Activated T-helper 1 cell treated with anti-CD3 and anti-CD28 coated beads, Interleukin-12 subunit alpha, Interleukin-12 subunit beta, Interleukin-2, Interleukin-4 antibody, amounts not matched to agents 30 ng/mL and 10 ng/mL and 1 ng/mL, durations not matched to agents 14 hours and 24 hours and 36 hours (primary cell): ENCODE results near the gene BTBD2. TPM values are rescaled to one million over a fixed set of nuclear protein-coding genes. Genes with fewer than 3 reads are reported as not detected.

ENCODE experiments used
- DNase-seq: peaks from one replicate; pipeline ENCODE4 v3.0.0; 2021; ENCODE audit warnings: low spot score
- H3K27ac Mint-ChIP-seq: one replicate; pipeline ENCODE4 v1.8.0; 2021; ENCODE audit warnings: mild to moderate bottlenecking, mixed read lengths
- H3K27me3 Mint-ChIP-seq: one replicate; pipeline ENCODE4 v1.8.0; 2022; ENCODE audit warnings: mild to moderate bottlenecking, moderate library complexity, mixed read lengths; ENCODE audit not compliant: insufficient read depth
- H3K36me3 Mint-ChIP-seq: one replicate; pipeline ENCODE4 v1.8.0; 2021; ENCODE audit warnings: low read depth, mixed read lengths
- H3K4me1 Mint-ChIP-seq: one replicate; pipeline ENCODE4 v1.8.0; 2021; ENCODE audit warnings: low read depth, mixed read lengths
- H3K4me3 Mint-ChIP-seq: one replicate; pipeline ENCODE4 v1.8.0; 2021; ENCODE audit warnings: mild to moderate bottlenecking, moderate library complexity, mixed read lengths
- H3K9me3 Mint-ChIP-seq: one replicate; pipeline ENCODE4 v1.8.0; 2021; ENCODE audit warnings: mixed read lengths
- intact Hi-C: fragments of 100-400 bp; cut with micrococcal nuclease; formaldehyde crosslinking; loops from one replicate; pipeline ENCODE4 v1.15.1; 2024
- total RNA-seq: library from RNA; stranded (reverse); gene quantifications from 2 replicates; pipeline ENCODE4 v1.2.3, GENCODE V29; 2022

BTBD2 gene
- total RNA-seq, 1 donor from 2014 or later: 27.5 TPM

GRCh38 chr19:2032296-2032941 is 16.9 kb upstream of the BTBD2 start:
- Mint-ChIP-seq H3K4me1 (peaks cover 24% of the 10 kb centered on the region), H3K36me3 (peaks cover 2% of the 10 kb centered on the region), H3K27ac (peak overlapping the region; percentile 80), H3K9me3 (no peaks in the 10 kb centered on the region), H3K4me3 (peak overlapping the region; percentile 58), H3K27me3 (no peaks in the 10 kb centered on the region)
- DNase-seq: no peak
- intact Hi-C loops: loop anchor here (1.0 kb wide), 1 partner anchor 16 kb away; no protein-coding TSS in a partner anchor

- Mint-ChIP-seq H3K9me3 (no peaks in the 10 kb centered on the region), H3K36me3 (no peaks in the 10 kb centered on the region), H3K4me1 (peaks cover 6% of the 10 kb centered on the region), H3K27me3 (no peaks in the 10 kb centered on the region), H3K4me3 (no peak overlapping the region), H3K27ac (no peak overlapping the region)
- no peak for DNase-seq
- intact Hi-C loops: no loop called here
These were observed 11.8 kb upstream of the BTBD2 start for GRCh38 chr19:2027361-2027760.

DNA sequence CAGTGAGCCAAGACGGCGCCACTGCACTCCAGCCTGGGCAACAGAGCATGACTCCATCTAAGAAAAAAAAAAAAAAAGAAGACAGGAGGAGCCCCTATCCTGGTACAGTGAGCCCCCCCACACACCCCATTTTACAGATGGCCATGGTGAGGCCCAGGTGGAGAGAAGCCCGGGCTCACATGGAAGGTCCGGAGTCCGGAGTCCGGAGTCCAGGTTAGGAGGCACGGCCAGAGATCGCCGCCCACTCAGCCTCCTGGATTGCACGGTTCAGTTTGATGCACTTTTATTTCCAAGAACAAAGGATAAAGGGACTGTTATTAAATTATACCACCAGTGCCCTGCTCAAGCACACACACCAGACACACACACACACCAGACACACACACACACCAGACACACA is 11.3 kb upstream of the BTBD2 start:
- peaks cover under 1% of the 10 kb centered on the region for H3K4me1 Mint-ChIP-seq
- no peak overlapping the region for H3K27ac Mint-ChIP-seq
- intact Hi-C loops: no loop called here
- H3K4me3 Mint-ChIP-seq: no peak overlapping the region
- no peak for DNase-seq
- no peaks in the 10 kb centered on the region for H3K27me3 Mint-ChIP-seq
- no peaks in the 10 kb centered on the region for H3K9me3 Mint-ChIP-seq
- no peaks in the 10 kb centered on the region for H3K36me3 Mint-ChIP-seq

- DNase-seq: no peak
- intact Hi-C loops: no loop called here
- H3K36me3 Mint-ChIP-seq: no peaks in the 10 kb centered on the region
- H3K27me3 Mint-ChIP-seq: no peaks in the 10 kb centered on the region
- H3K4me1 Mint-ChIP-seq: peaks cover 9% of the 10 kb centered on the region
- H3K27ac Mint-ChIP-seq: no peak overlapping the region
- H3K4me3 Mint-ChIP-seq: no peak overlapping the region
- no peaks in the 10 kb centered on the region for H3K9me3 Mint-ChIP-seq
These were observed 6.8 kb upstream of the BTBD2 start for GRCh38 chr19:2022289-2022688.

DNA sequence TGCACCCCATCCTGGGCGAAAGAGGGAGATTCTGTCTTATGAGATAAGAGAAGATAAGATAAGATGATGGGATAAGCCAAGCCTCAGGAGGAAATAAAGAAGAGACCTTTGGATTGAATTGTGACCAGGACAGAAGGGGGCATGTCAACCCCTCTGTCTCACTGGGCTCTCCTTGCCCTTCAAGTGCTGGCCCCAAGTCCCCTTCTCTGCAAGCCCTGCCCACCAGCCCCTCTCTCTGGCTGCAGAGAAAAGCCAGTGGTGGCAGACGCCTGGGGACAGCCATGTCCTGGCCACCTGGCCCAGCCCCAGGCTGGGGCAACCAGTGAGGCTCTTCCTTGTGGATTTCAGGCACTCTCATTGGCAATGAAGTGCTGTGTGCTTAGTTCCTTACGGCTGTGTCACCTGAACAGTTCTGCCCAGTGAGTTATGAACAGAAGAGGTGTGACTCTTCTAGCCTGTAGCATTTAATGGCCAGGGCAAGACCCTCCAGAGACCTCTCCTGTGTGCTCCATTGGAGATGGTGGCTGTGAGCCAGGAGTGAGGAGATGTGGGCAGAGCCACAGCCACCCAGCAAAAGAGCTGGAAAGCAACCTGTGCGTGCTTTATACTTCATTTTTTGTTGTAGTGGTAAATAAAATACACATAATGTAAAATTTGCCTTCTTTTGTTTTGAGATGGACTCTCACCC is 6.1 kb upstream of the BTBD2 start:
- Mint-ChIP-seq H3K27ac (no peak overlapping the region), H3K9me3 (no peaks in the 10 kb centered on the region), H3K27me3 (no peaks in the 10 kb centered on the region), H3K36me3 (no peaks in the 10 kb centered on the region), H3K4me1 (peaks cover 9% of the 10 kb centered on the region), H3K4me3 (no peak overlapping the region)
- DNase-seq: no peak
- intact Hi-C loops: no loop called here

DNA sequence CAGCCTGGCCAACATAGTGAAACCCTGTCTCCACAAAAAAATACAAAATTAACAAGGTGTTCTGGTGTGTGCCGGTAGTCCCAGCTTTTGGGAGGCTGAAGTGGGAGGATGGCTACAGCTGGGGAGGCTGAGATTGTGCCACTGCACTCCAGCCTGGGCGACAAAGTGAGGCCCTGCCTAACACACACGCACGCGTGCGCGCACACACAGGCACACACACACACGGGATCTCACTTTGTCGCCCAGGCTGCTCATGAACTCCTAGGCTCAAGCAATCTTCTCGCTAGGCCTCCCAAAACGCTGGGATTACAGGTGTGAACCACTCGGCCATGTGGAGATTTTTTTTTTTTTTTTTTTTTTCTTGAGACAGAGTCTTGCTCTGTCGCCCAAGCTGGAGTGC is 3.2 kb upstream of the BTBD2 start:
- H3K36me3 Mint-ChIP-seq: no peaks in the 10 kb centered on the region
- no peak overlapping the region for H3K27ac Mint-ChIP-seq
- intact Hi-C loops: loop anchor here (1.0 to 5.0 kb wide), 9 partner anchors 17 to 149 kb away; partner anchors contain the start of genes AP3D1, IZUMO4, MKNK2 and MOB3A
- peaks cover 9% of the 10 kb centered on the region for H3K4me1 Mint-ChIP-seq
- H3K4me3 Mint-ChIP-seq: no peak overlapping the region
- no peaks in the 10 kb centered on the region for H3K9me3 Mint-ChIP-seq
- no peaks in the 10 kb centered on the region for H3K27me3 Mint-ChIP-seq
- DNase-seq: no peak

- H3K9me3 Mint-ChIP-seq: no peaks in the 10 kb centered on the region
- peak overlapping the region; percentile 77 for H3K4me3 Mint-ChIP-seq
- no peaks in the 10 kb centered on the region for H3K36me3 Mint-ChIP-seq
- H3K27ac Mint-ChIP-seq: peak overlapping the region; percentile 36
- H3K4me1 Mint-ChIP-seq: peaks cover 9% of the 10 kb centered on the region
- intact Hi-C loops: loop anchor here (1.0 to 5.0 kb wide), 3 partner anchors 16 to 151 kb away; partner anchors contain the start of gene AP3D1
- no peaks in the 10 kb centered on the region for H3K27me3 Mint-ChIP-seq
- peak; percentile 44 for DNase-seq
These were observed 710 bp upstream of the BTBD2 start for GRCh38 chr19:2016041-2016807.

- Mint-ChIP-seq H3K9me3 (no peaks in the 10 kb centered on the region), H3K27me3 (no peaks in the 10 kb centered on the region), H3K4me3 (peak overlapping the region; percentile 66), H3K4me1 (peaks cover 8% of the 10 kb centered on the region), H3K27ac (no peak overlapping the region), H3K36me3 (no peaks in the 10 kb centered on the region)
- no peak for DNase-seq
- intact Hi-C loops: loop anchor here (5.0 kb wide), 2 partner anchors 137 to 152 kb away; partner anchors contain the start of gene AP3D1
These were observed 545 bp downstream of the BTBD2 start for GRCh38 chr19:2014731-2015607.

DNA sequence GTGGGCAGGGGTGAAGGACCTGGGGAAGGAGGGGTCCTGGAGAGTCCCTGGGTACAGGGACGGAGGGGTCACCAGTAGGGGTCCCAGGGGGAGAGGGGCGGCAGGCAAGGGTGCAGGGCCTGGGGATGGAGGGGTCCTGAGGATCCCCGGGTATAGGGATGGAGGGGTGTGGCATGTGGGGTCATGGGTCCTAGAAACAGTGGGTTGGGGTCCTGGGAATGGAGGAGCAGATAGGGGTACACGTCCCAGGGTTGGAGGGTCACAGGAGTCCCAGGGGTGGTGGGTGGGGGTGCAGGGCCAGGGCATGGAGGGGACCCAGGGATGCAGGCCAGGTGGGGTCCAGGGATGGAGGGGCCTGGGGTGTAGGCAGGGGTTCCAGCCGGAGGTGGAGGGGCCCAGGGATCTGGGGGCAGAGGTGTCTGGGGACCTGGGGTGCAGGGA is 1.4 kb downstream of the BTBD2 start:
- no peaks in the 10 kb centered on the region for H3K27me3 Mint-ChIP-seq
- no peaks in the 10 kb centered on the region for H3K36me3 Mint-ChIP-seq
- no peak overlapping the region for H3K4me3 Mint-ChIP-seq
- H3K27ac Mint-ChIP-seq: no peak overlapping the region
- no peak for DNase-seq
- no peaks in the 10 kb centered on the region for H3K9me3 Mint-ChIP-seq
- intact Hi-C loops: no loop called here
- H3K4me1 Mint-ChIP-seq: no peaks in the 10 kb centered on the region

- no peaks in the 10 kb centered on the region for H3K27me3 Mint-ChIP-seq
These were observed 1.9 kb downstream of the BTBD2 start for GRCh38 chr19:2013683-2013961.

GRCh38 chr19:2012941-2013682 is 2.4 kb downstream of the BTBD2 start:
- Mint-ChIP-seq H3K27me3 (no peaks in the 10 kb centered on the region), H3K27ac (no peak overlapping the region), H3K36me3 (no peaks in the 10 kb centered on the region), H3K4me3 (peak overlapping the region; percentile 46), H3K4me1 (no peaks in the 10 kb centered on the region), H3K9me3 (no peaks in the 10 kb centered on the region)
- no peak for DNase-seq
- intact Hi-C loops: no loop called here

More at GRCh38 chr19:2013683-2013961, 1.9 kb downstream of the BTBD2 start:
- Mint-ChIP-seq H3K36me3 (no peaks in the 10 kb centered on the region), H3K27ac (no peak overlapping the region), H3K4me3 (no peak overlapping the region), H3K9me3 (no peaks in the 10 kb centered on the region), H3K4me1 (no peaks in the 10 kb centered on the region)
- no peak for DNase-seq
- intact Hi-C loops: no loop called here

- H3K4me1 Mint-ChIP-seq: no peaks in the 10 kb centered on the region
- intact Hi-C loops: no loop called here
- DNase-seq: no peak
- no peaks in the 10 kb centered on the region for H3K36me3 Mint-ChIP-seq
- no peaks in the 10 kb centered on the region for H3K27me3 Mint-ChIP-seq
- no peak overlapping the region for H3K4me3 Mint-ChIP-seq
- no peak overlapping the region for H3K27ac Mint-ChIP-seq
- H3K9me3 Mint-ChIP-seq: no peaks in the 10 kb centered on the region
These were observed 4.3 kb downstream of the BTBD2 start for GRCh38 chr19:2011169-2011568.
